ENCODE data around the gene ZNF804A. TPM values are rescaled to one million over a fixed set of nuclear protein-coding genes. Genes with fewer than 3 reads are reported as not detected.

The ZNF804A gene
- total RNA-seq, 4 donors from 2014 or later = 0.19 TPM; not detected in 3

GRCh38 chr2:184890311-184890710 lies 292.0 kb downstream of the ZNF804A start:
- peaks cover 0 to 5% (median 0%) of the 10 kb centered on the region in 3 donors for H3K9me3 ChIP-seq
- H3K36me3 ChIP-seq = no peaks in the 10 kb centered on the region
- intact Hi-C loops (cut with DNase I) = no loop called here
- no peak overlapping the region for H3K27ac ChIP-seq
- H3K4me1 ChIP-seq = no peaks in the 10 kb centered on the region
- no peak for TF ChIP-seq CTCF (IDR thresholded peaks at IDR 0.05)
- no peak for TF ChIP-seq POLR2A (IDR thresholded peaks at IDR 0.05)
- no peaks in the 10 kb centered on the region for H3K27me3 ChIP-seq
- DNase-seq = no peak
- no peak overlapping the region for H3K4me3 ChIP-seq

- H3K4me1 ChIP-seq = no peaks in the 10 kb centered on the region
- DNase-seq = no peak
- no peak overlapping the region for H3K27ac ChIP-seq
- 38 to 46% methylated on average over 1 of the region's 1 CpG for WGBS, 2 donors
- TF ChIP-seq CTCF (IDR thresholded peaks at IDR 0.05) = no peak
- TF ChIP-seq POLR2A (IDR thresholded peaks at IDR 0.05) = no peak
- H3K36me3 ChIP-seq = no peaks in the 10 kb centered on the region
- no peaks in the 10 kb centered on the region for H3K27me3 ChIP-seq
- no peaks in the 10 kb centered on the region for H3K9me3 ChIP-seq
- H3K4me3 ChIP-seq = no peak overlapping the region
- intact Hi-C loops (cut with DNase I) = no loop called here
Measured at GRCh38 chr2:184904991-184905390, 306.7 kb downstream of the ZNF804A start.

- H3K27ac ChIP-seq = no peak overlapping the region
- no peaks in the 10 kb centered on the region for H3K4me1 ChIP-seq
- no peaks in the 10 kb centered on the region for H3K36me3 ChIP-seq
- no peaks in the 10 kb centered on the region for H3K9me3 ChIP-seq
- no peak overlapping the region for H3K4me3 ChIP-seq
- DNase-seq = no peak
- H3K27me3 ChIP-seq = no peaks in the 10 kb centered on the region
- TF ChIP-seq POLR2A (IDR thresholded peaks at IDR 0.05) (no peak), CTCF (IDR thresholded peaks at IDR 0.05) (no peak)
- 69 to 85% methylated on average over 4 of the region's 4 CpGs for WGBS, 2 donors
- intact Hi-C loops (cut with DNase I) = no loop called here
Measured at GRCh38 chr2:184906160-184906559, 307.8 kb downstream of the ZNF804A start.

GRCh38 chr2:184906709-184907108 lies 308.4 kb downstream of the ZNF804A start:
- Histone ChIP-seq H3K4me1 (no peaks in the 10 kb centered on the region), H3K36me3 (no peaks in the 10 kb centered on the region), H3K27me3 (no peaks in the 10 kb centered on the region), H3K27ac (no peak overlapping the region), H3K4me3 (no peak overlapping the region), H3K9me3 (no peaks in the 10 kb centered on the region)
- 73 to 93% methylated on average over 1 of the region's 1 CpG for WGBS, 2 donors
- DNase-seq = no peak
- intact Hi-C loops (cut with DNase I) = no loop called here
- TF ChIP-seq POLR2A (IDR thresholded peaks at IDR 0.05) (no peak), CTCF (IDR thresholded peaks at IDR 0.05) (no peak)

GRCh38 chr2:184908966-184909365 lies 310.6 kb downstream of the ZNF804A start:
- H3K4me1 ChIP-seq = no peaks in the 10 kb centered on the region
- H3K27me3 ChIP-seq = no peaks in the 10 kb centered on the region
- H3K4me3 ChIP-seq = no peak overlapping the region
- no peak for DNase-seq
- intact Hi-C loops (cut with DNase I) = no loop called here
- no peaks in the 10 kb centered on the region for H3K9me3 ChIP-seq
- H3K36me3 ChIP-seq = no peaks in the 10 kb centered on the region
- TF ChIP-seq CTCF (IDR thresholded peaks at IDR 0.05) = no peak
- TF ChIP-seq POLR2A (IDR thresholded peaks at IDR 0.05) = no peak
- WGBS, 2 donors = 21 to 43% methylated on average over 1 of the region's 1 CpG
- H3K27ac ChIP-seq = no peak overlapping the region

All from esophagus squamous epithelium (tissue), 5 donors.